Hindlimb muscle (tissue), 1 donor: ENCODE data around the gene KCNK17. TPM values are rescaled to one million over a fixed set of nuclear protein-coding genes. Genes with fewer than 3 reads are reported as not detected.
"Not testable (repeated sequence)": the region's sequence is repeated elsewhere in the genome, so short reads cannot be mapped to it uniquely, and the experiment has no call there.

Experiments
- DNase-seq: peaks from one replicate; pipeline ENCODE4 v3.0.0-alpha.2; 2013
- polyA plus RNA-seq: library from polyadenylated mRNA; unstranded; fragments of 120-200 nt; gene quantifications from one replicate; pipeline ENCODE4 v1.2.1, GENCODE V29; 2013; ENCODE audit not compliant: insufficient read length

KCNK17 gene
- polyA plus RNA-seq, 1 donor, result 1.0 TPM

DNA sequence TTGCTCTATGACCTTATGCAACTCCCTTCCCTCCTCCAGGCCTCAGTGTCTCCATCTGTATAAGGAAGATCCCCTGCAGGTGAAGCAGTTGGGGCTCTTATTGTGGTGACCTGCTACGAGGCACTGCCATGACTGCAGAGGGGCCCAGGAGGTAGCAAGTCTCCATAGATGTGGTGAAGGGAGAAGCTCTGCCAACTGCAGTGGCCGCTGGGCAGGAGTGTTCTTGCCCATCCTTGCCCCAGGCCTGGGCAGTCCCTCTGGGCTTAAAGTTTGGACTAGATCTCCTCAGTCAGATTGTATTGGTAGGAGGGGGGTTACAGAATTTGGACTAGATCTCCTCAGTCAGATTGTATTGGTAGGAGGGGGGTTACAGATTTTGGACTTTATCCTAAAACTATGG, 12.2 kb downstream of the KCNK17 start:
- no peak for DNase-seq

- no peak for DNase-seq
Measured at GRCh38 chr6:39301606-39302005, 12.6 kb downstream of the KCNK17 start.

GRCh38 chr6:39300739-39301138, 13.5 kb downstream of the KCNK17 start:
- no peak for DNase-seq

DNA sequence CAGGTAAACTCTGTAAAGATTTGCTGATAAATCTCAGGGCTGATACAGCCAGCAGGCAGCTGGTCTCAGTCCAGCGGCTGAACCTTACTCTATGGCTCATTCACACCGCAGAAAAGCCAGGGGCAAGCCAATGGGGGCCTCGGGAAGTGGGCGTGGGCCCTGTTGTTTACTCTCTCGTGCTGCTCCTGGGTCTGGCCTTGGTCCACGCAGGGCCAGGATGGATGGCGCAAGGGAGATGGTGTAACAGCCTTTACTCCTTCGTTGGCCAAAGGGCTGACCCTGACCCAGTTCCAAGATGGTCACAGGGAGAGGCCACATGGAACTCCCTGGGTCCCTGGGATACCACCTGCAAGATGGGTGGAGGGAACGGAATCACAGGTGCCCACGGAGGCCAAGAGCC, 16.2 kb downstream of the KCNK17 start:
- no peak for DNase-seq

- peak; percentile 53 for DNase-seq
Measured at GRCh38 chr6:39296745-39297640, 17.2 kb downstream of the KCNK17 start.

GRCh38 chr6:39295611-39296011, 18.6 kb downstream of the KCNK17 start:
- peak; percentile 18 for DNase-seq

DNA sequence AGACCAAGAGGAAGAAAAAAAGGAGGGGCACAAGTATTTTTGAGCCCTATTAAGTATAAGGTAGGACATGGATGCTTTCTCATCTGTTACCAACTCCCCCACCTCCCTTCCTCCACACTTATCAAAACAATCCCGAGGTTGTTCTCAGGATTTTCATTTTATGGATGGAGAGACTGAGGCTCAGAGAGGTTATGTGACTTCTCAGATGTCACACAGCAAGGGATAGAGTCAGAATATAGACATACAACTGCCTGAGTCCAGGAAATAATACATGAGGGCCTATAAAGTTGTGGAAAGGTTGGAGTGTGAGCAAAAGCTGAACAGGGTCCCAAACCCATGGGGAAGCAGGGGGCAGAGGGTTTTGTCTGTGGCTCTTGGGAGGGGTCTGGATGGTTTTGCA, 19.3 kb downstream of the KCNK17 start:
- no peak for DNase-seq

- no peak for DNase-seq
Measured at GRCh38 chr6:39294133-39294532, 20.1 kb downstream of the KCNK17 start.

DNA sequence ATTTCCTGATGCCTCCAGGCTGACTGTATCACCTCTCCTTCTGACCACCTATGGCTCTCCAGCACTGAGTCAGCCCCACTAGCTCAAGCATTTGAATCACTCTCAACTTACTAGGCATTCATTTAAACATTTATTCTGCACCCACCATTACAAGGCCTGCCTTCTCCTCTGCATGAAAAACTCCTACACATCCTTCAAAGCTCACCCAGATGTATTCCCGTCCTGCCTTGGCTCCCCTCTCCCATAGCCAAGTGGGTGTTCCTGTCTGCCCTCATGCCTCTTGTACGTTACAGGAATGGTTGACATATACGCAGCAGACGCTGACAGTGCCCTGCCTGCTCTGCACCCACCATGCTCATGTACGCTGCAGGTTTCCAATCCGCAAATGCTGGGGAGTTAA, 21.6 kb downstream of the KCNK17 start:
- no peak for DNase-seq

DNA sequence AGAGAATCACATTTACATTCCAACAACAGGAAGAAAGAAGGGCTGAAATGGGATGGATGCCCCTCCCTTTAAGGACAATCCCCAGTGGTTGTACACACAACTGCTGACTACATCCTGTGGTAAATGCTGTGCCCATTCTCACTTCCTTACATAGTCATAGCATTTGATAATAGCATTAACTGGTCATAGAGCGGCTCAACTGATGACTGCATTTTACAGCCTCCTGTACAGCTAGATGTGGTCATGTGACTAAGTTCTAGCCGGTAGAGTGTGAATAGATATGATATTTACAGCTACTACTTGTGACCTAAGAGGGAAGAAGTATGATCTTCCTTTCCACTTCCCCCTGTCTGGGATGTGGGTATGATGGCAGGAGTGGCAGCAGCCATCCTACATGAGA, 24.7 kb downstream of the KCNK17 start:
- no peak for DNase-seq

DNA sequence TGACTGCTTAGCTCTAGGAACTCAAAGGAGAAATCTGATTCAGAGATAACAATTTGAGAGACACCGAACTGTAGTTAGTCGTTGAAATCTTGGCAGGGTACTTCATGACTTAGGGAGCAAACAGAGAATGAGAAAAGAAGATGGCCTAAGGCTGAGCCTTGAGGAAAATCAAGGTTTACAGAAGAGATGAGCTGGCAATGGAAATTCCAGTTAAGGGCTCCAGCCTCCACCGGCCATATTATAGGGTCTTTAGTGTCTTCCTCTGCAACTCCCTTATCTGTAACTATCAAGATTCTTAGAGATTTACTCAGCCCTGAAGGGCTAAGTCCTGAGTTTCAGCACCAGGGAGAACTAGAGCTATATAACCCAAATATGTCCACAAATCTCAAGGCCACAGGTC, 26.6 kb downstream of the KCNK17 start:
- no peak for DNase-seq

DNA sequence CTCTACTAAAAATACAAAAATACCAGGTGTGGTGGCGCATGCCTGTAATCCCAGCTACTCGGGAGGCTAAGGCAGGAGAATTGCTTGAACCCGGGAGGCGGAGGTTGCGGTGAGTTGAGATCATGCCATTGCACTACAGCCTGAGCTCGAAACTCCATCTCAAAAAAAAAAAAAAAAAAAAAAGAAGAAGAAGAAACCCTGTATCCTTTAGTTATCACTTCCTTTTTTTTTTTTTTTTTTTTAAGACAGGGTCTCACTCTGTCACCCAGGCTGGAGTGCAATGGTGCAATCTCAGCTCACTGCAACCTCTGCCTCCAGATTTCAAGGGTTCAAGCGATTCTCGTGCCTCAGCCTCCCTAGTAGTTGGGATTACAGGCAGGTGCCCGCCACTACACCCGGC, 27.6 kb downstream of the KCNK17 start:
- DNase-seq, result not testable (repeated sequence)

- no peak for DNase-seq
Measured at GRCh38 chr6:39282774-39283173, 31.4 kb downstream of the KCNK17 start.

DNA sequence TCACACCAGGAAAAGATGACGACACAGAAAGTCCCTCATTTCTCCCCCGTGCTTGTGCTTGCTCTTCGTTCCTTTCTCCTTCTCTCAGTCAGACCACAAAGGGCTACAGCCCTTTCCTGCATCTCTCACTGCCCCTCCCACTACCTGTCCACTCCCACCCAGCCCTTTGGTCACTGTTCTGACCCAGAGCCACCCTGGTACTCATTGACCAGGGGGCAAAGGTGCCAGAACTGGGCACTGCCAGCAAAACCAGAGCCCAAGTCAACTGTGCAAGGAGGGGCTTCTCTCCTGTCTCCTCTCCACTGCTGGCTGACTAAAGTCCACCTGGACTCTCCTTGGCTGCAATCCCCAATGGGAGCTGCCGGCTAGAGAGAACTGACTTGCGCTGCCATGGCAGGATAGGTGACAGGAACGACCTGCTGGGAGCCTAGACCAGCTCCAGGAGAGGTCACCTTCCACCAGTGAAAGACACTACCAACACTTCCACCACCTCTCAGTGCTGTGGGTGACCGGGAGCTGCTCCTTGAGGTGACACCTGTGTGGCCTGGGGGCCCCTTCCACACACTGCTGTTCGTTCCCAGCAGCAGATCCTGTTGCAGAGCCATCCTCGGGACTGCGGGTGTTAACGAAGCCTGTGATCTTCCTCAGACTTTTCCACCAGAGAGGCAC, 32.8 kb downstream of the KCNK17 start:
- no peak for DNase-seq

GRCh38 chr6:39280247-39280731, 33.9 kb downstream of the KCNK17 start:
- no peak for DNase-seq

DNA sequence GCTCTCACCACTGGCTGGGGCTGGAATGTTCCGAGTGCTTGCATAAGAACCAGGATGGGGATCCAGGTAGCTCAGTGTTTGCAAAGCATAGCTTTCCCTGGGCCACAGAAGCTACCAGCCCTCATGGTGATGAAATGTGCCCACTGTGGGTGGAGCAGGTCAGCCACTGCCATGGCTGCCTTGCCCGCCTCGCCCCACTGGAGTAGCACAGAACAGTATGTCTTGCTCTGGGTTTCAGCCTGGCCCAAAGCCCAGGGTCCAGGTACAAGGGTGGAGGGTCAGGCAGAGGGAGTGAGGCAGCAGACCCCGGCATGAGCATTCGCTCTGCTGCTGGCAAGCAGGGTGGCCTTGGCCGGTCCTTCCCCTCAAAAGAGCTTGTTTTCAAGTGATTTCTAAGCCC, 34.7 kb downstream of the KCNK17 start:
- DNase-seq, result no peak

DNA sequence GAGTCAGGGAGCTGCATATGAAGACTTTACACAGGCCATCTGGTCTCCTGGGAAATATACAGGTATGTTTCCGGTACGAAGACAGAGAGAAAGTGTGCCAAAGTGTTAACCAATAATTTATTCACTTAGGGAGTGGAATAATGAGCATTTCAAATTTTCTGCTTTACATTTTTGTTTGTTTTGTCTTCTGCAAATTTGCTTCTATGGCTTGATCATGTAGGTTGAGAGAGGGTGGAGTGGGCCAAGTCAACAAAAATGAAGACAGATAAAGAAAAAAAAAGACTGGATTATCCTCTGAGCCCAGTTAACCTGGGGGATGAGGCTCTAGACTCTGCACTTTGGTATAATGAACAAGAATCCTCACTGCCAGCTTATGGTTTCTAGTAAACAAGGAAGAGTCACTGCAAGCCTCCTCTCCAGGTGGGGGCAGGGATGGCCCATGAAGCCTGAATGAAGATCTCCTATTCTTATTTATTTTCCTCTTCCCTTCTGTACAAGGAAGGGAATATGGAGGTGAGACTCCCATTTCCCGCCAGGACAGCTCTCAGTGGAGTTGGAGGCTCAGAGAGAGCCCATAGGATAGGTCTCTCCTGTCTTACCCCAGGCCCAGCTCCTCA, 37.7 kb downstream of the KCNK17 start:
- no peak for DNase-seq

DNA sequence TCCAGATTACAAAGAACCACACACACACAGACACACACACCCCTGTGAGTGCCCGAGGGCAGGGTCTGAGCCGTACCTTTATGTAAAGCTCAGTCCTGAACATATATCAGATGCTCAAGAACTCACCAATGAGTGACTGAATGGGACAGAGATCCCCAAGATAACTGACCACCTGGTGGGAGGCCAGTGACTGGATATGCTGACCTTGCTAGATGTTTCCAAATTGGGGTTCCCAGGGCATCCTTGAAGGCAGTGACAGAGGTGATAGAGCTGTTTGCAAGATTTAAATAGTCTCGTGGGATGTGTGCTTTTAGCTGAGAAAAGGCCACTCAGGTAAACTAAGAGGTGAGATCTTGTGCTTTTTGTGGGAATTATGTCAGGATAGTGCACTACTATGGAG, 39.3 kb downstream of the KCNK17 start:
- no peak for DNase-seq

GRCh38 chr6:39274471-39274870, 39.7 kb downstream of the KCNK17 start:
- no peak for DNase-seq

DNA sequence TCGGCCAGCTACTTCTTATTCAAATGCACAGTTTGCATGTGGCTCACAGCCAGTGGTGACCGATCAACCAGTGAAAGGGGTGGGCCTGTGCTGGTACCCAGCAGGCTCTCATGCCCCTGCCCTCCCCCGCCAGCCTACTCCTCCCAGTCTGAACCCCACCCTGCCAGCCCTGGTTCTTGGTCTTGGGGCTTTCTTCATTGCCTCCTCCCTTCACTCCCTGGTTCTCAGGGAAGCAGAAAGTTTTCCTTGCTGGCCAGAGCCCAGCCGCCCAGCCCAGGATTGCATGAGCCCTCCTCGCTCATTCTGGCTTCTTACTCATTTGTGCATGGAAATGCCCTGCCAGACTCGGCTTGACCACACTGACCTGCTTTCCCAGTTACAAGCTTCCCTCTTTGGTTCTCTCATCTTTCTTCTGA, 40.8 kb downstream of the KCNK17 start:
- DNase-seq, result no peak

- no peak for DNase-seq
Measured at GRCh38 chr6:39269961-39270360, 44.3 kb downstream of the KCNK17 start.

GRCh38 chr6:39268721-39269120, 45.5 kb downstream of the KCNK17 start:
- no peak for DNase-seq

GRCh38 chr6:39268171-39268570, 46.0 kb downstream of the KCNK17 start:
- no peak for DNase-seq
